H9 (cell line): Measurements from ENCODE around the gene EML5. TPM values are rescaled to one million over a fixed set of nuclear protein-coding genes. Genes with fewer than 3 reads are reported as not detected.

ENCODE experiments used
- DNase-seq: peaks from one replicate; pipeline ENCODE4 v3.0.0-alpha.2; 2017
- H2AFZ ChIP-seq: one replicate; pipeline ENCODE4 v1.6.1; 2013; ENCODE audit warnings: mild to moderate bottlenecking, low read length, control low read depth, moderate library complexity
- H2AK5ac ChIP-seq: 2 replicates; pipeline ENCODE4 v1.6.1; 2013; ENCODE audit warnings: low read length, control low read depth, mixed read lengths; ENCODE audit not compliant: insufficient read length
- H2BK120ac ChIP-seq: one replicate; pipeline ENCODE4 v1.6.1; 2013; ENCODE audit warnings: low read depth, mild to moderate bottlenecking, low read length, control low read depth, inconsistent platforms; ENCODE audit not compliant: poor library complexity, severe bottlenecking
- H2BK12ac ChIP-seq: 2 replicates; pipeline ENCODE4 v1.6.1; 2013; ENCODE audit warnings: low read length, control low read depth, mixed read lengths, low read depth; ENCODE audit not compliant: insufficient read length
- H2BK15ac ChIP-seq: 2 replicates; pipeline ENCODE4 v1.6.1; 2013; ENCODE audit warnings: low read depth, low read length, control low read depth
- H2BK20ac ChIP-seq: one replicate; pipeline ENCODE4 v1.6.1; 2013; ENCODE audit warnings: low read depth, mild to moderate bottlenecking, low read length, control low read depth, inconsistent platforms; ENCODE audit not compliant: poor library complexity, severe bottlenecking
- H2BK5ac ChIP-seq: 2 replicates; pipeline ENCODE4 v1.6.1; 2013; ENCODE audit warnings: low read length, control low read depth, mixed read lengths; ENCODE audit not compliant: insufficient read length
- H3K14ac ChIP-seq: 2 replicates; pipeline ENCODE4 v1.6.1; 2013; ENCODE audit warnings: low read length, control low read depth; ENCODE audit not compliant: insufficient read depth
- H3K18ac ChIP-seq: 2 replicates; pipeline ENCODE4 v1.6.1; 2013; ENCODE audit warnings: low read depth, mild to moderate bottlenecking, mixed read lengths, low read length, control low read depth; ENCODE audit not compliant: insufficient read length
- H3K23ac ChIP-seq: 2 replicates; pipeline ENCODE4 v1.6.1; 2013; ENCODE audit warnings: low read length, control low read depth, mixed read lengths, low read depth; ENCODE audit not compliant: insufficient read length
- H3K23me2 ChIP-seq: 2 replicates; pipeline ENCODE4 v1.6.1; 2013; ENCODE audit warnings: low read depth, mild to moderate bottlenecking, mixed read lengths, low read length, control low read depth; ENCODE audit not compliant: insufficient read length, poor library complexity, severe bottlenecking
- H3K27ac ChIP-seq: 2 replicates; pipeline ENCODE4 v1.5.1; 2013; ENCODE audit warnings: low read length, control low read depth, mixed read lengths, low read depth; ENCODE audit not compliant: insufficient read length
- H3K27me3 ChIP-seq: 2 replicates; pipeline ENCODE4 v1.6.1; 2013; ENCODE audit warnings: low read length, control low read depth, inconsistent platforms; ENCODE audit not compliant: insufficient read depth
- H3K4ac ChIP-seq: 2 replicates; pipeline ENCODE4 v1.6.1; 2013; ENCODE audit warnings: low read depth, mild to moderate bottlenecking, control low read depth, inconsistent platforms, low read length, moderate library complexity
- H3K4me1 ChIP-seq: 2 replicates; pipeline ENCODE4 v1.6.1; 2013; ENCODE audit warnings: low read length, control low read depth, inconsistent platforms; ENCODE audit not compliant: insufficient read depth
- H3K4me2 ChIP-seq: 2 replicates; pipeline ENCODE4 v1.6.1; 2013; ENCODE audit warnings: low read length, control low read depth, mixed read lengths; ENCODE audit not compliant: insufficient read length, insufficient read depth
- H3K56ac ChIP-seq: 2 replicates; pipeline ENCODE4 v1.6.1; 2013; ENCODE audit warnings: low read depth, mild to moderate bottlenecking, mixed read lengths, low read length, control low read depth; ENCODE audit not compliant: insufficient read length
- H3K79me1 ChIP-seq: 2 replicates; pipeline ENCODE4 v1.6.1; 2013; ENCODE audit warnings: low read depth, mild to moderate bottlenecking, moderate library complexity, low read length, control low read depth, inconsistent platforms; ENCODE audit not compliant: insufficient read depth, poor library complexity, severe bottlenecking
- H3K79me2 ChIP-seq: 2 replicates; pipeline ENCODE4 v1.6.1; 2013; ENCODE audit warnings: low read length, control low read depth, inconsistent platforms; ENCODE audit not compliant: insufficient read depth
- H3K9ac ChIP-seq: 2 replicates; pipeline ENCODE4 v1.6.1; 2013; ENCODE audit warnings: low read length, control low read depth, mixed read lengths; ENCODE audit not compliant: insufficient read length; ENCODE audit errors: extremely low read depth
- H3K9me3 ChIP-seq: one replicate; pipeline ENCODE4 v1.6.1; 2013; ENCODE audit warnings: low read depth, low read length, inconsistent platforms; ENCODE audit not compliant: control insufficient read depth
- H3T11ph ChIP-seq: one replicate; pipeline ENCODE4 v1.6.1; 2013; ENCODE audit warnings: mild to moderate bottlenecking, low read length, control low read depth, inconsistent platforms
- H4K20me1 ChIP-seq: one replicate; pipeline ENCODE4 v1.6.1; 2013; ENCODE audit not compliant: control insufficient read depth, insufficient read length, insufficient read depth
- H4K5ac ChIP-seq: 2 replicates; pipeline ENCODE4 v1.6.1; 2013; ENCODE audit warnings: low read depth, mild to moderate bottlenecking, mixed read lengths, low read length, control low read depth; ENCODE audit not compliant: insufficient read length
- H4K8ac ChIP-seq: replicated peaks from 2 replicates; pipeline ENCODE4 v1.6.1; 2013; ENCODE audit warnings: low read length, control low read depth, mixed read lengths, low read depth; ENCODE audit not compliant: insufficient read length
- H4K91ac ChIP-seq: 2 replicates; pipeline ENCODE4 v1.6.1; 2013; ENCODE audit warnings: low read depth, mild to moderate bottlenecking, moderate library complexity, mixed read lengths, low read length, control low read depth; ENCODE audit not compliant: insufficient read length
- H3K27ac Mint-ChIP-seq, 3 experiments: 2 replicates in 2 of 3; 3 replicates in 1 of 3; pipeline ENCODE4 v1.8.0; 2020 to 2021; ENCODE audit warnings: mixed read lengths in 3 of 3, mild to moderate bottlenecking in 1 of 3, moderate library complexity in 1 of 3
- H3K27me3 Mint-ChIP-seq: 2 replicates; pipeline ENCODE4 v1.8.0; 2021; ENCODE audit warnings: low read depth, mild to moderate bottlenecking, moderate library complexity, mixed read lengths
- H3K36me3 Mint-ChIP-seq, 3 experiments: 2 replicates in 2 of 3; 3 replicates in 1 of 3; pipeline ENCODE4 v1.8.0; 2020 to 2021; ENCODE audit warnings: low read depth in 3 of 3, mixed read lengths in 3 of 3; ENCODE audit not compliant: insufficient read depth in 1 of 3
- H3K4me1 Mint-ChIP-seq, 2 experiments: 2 replicates each; pipeline ENCODE4 v1.8.0; 2020; ENCODE audit warnings: mixed read lengths in 2 of 2
- H3K4me3 Mint-ChIP-seq, 2 experiments: 2 replicates in 1 of 2; 3 replicates in 1 of 2; pipeline ENCODE4 v1.8.0; 2020 to 2021; ENCODE audit warnings: mild to moderate bottlenecking in 2 of 2, mixed read lengths in 2 of 2, moderate library complexity in 1 of 2
- H3K9me3 Mint-ChIP-seq, 2 experiments: 2 replicates in 1 of 2; 3 replicates in 1 of 2; pipeline ENCODE4 v1.8.0; 2020; ENCODE audit warnings: mild to moderate bottlenecking in 2 of 2, mixed read lengths in 2 of 2, moderate library complexity in 1 of 2
- CTCF ChIP-seq: fragments of 200-600 bp; sonication (generic); conservative IDR thresholded peaks from 3 replicates; pipeline ENCODE4 v1.8.0; 2021; ENCODE audit warnings: antibody characterized with exemption, mild to moderate bottlenecking
- total RNA-seq: library from RNA; stranded (reverse); gene quantifications from 2 replicates; pipeline ENCODE4 v1.2.1, GENCODE V29; 2021

The EML5 gene
- total RNA-seq, 1 experiment from 2014 or later, result 0.81 TPM

GRCh38 chr14:88729159-88729558 lies 63.6 kb downstream of the EML5 start:
- H2AFZ ChIP-seq, result no peak overlapping the region
- no peak overlapping the region for H2BK5ac ChIP-seq
- H2BK20ac ChIP-seq, result no peak overlapping the region
- no peak overlapping the region for H3K4me2 ChIP-seq
- H3K27me3 ChIP-seq, result no peaks in the 10 kb centered on the region
- Mint-ChIP-seq H3K27ac (no peak overlapping the region), H3K4me1 (no peaks in the 10 kb centered on the region), H3K9me3 (peaks cover 0 to 2% of the 10 kb centered on the region in 2 experiments; a peak in 3 of 5 replicates), H3K4me3 (no peak overlapping the region), H3K27me3 (no peaks in the 10 kb centered on the region), H3K36me3 (no peaks in the 10 kb centered on the region; a peak in 1 of 7 replicates)
- no peak overlapping the region for H4K5ac ChIP-seq
- no peak overlapping the region for H3K27ac ChIP-seq
- DNase-seq, result no peak
- TF ChIP-seq CTCF, result peak; percentile 40
- H3K9ac ChIP-seq, result no peak overlapping the region
- no peaks in the 10 kb centered on the region for H4K20me1 ChIP-seq
- no peak overlapping the region for H3T11ph ChIP-seq
- no peak overlapping the region for H2AK5ac ChIP-seq
- no peak overlapping the region for H3K4ac ChIP-seq
- no peaks in the 10 kb centered on the region for H3K79me2 ChIP-seq
- no peak overlapping the region for H2BK120ac ChIP-seq
- H4K91ac ChIP-seq, result no peak overlapping the region
- no peak overlapping the region for H2BK12ac ChIP-seq
- no peaks in the 10 kb centered on the region for H3K4me1 ChIP-seq
- H4K8ac ChIP-seq, result no peak overlapping the region
- H3K56ac ChIP-seq, result no peak overlapping the region
- no peaks in the 10 kb centered on the region for H3K23me2 ChIP-seq
- no peak overlapping the region for H3K18ac ChIP-seq
- no peaks in the 10 kb centered on the region for H3K9me3 ChIP-seq
- no peak overlapping the region for H3K23ac ChIP-seq
- H2BK15ac ChIP-seq, result no peak overlapping the region
- no peaks in the 10 kb centered on the region for H3K79me1 ChIP-seq
- no peak overlapping the region for H3K14ac ChIP-seq
